Measurements from ENCODE around the gene RAD50.

GRCh38 chr5:132673488-132673887, 116.7 kb downstream of the RAD50 start:
- TF ChIP-seq CTCF (conservative IDR thresholded peaks at IDR 0.05 in 1 of 2, IDR thresholded peaks at IDR 0.05 in 1 of 2; ENCODE audit: low read depth in 1 of 2, low read length in 2 of 2) = no peak
- TF ChIP-seq EZH2 (IDR thresholded peaks at IDR 0.05; ENCODE audit: low read length, missing control alignments) = no peak

Data from fibroblast of lung (primary cell).